Measurements from ENCODE around the gene NETO2. TPM values are rescaled to one million over a fixed set of nuclear protein-coding genes. Genes with fewer than 3 reads are reported as not detected.

NETO2 gene
- total and polyA plus RNA-seq, 2 donors (not counting 3 experiments of a cell fraction or from before 2014, with no cell fraction given), result 18.4 to 24.8 TPM

DNA sequence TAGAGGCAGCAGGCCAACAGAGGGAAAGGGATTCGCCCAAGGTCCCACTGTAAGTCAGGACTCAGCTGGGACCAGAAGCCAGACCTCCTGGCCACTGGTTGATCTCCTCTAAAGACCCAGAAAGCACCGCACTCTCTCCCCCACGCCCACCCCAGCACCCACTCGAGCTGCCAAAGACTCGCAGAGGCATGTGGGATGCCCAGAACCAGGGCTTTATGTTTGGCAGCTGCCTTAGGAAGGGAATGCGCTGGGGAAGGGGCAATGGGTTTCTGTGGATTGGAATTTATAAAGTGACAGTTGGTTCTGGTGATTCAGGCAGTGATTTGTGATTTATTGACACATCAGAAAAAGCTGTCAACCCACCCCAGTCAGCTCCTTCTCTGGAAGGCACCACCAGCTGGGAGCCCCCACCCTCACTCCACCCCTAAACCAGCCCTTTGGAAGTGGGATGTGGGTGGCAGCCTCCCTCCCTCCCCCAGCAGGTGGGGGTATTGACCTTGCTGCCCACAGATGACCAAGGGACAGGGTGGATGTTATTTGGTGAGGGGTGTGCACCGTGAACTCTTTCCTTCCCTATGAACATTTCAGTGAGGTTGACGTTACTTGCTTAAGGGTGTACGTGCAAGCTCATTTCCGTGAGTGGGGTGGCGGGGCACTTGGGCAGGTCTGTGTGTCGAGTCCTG lies 93.7 kb downstream of the NETO2 start:
- dilution Hi-C loops (cut with MboI; ENCODE audit: extremely low pct_ligation_motif_present, low sequenced_read_pairs) (no loop called here), intact Hi-C loops (cut with micrococcal nuclease) (no loop called here)
- no peaks in the 10 kb centered on the region for H4K20me1 ChIP-seq (replicated peaks; ENCODE audit: control insufficient read depth, extremely low read depth, insufficient read depth, low read length)
- no peaks in the 10 kb centered on the region for H3K36me3 ChIP-seq (ENCODE audit: control insufficient read depth in 2 of 2, extremely low read depth in 1 of 2, insufficient read depth in 2 of 2, low read length in 2 of 2)
- TF ChIP-seq JUN (IDR thresholded peaks at IDR 0.05; ENCODE audit: borderline replicate concordance, insufficient read depth, insufficient read length, low read depth) (no peak), MYC (IDR thresholded peaks at IDR 0.05; ENCODE audit: low read depth, low read length) (no peak), FOS (IDR thresholded peaks at IDR 0.05; ENCODE audit: borderline replicate concordance, insufficient read depth, low read length) (no peak), POLR2A (IDR thresholded peaks at IDR 0.05; ENCODE audit: low read depth, low read length) (no peak), GATA2 (IDR thresholded peaks at IDR 0.05; ENCODE audit: insufficient read depth, insufficient read length, low read depth, low read length) (no peak), POLR2AphosphoS5 (IDR thresholded peaks at IDR 0.05; ENCODE audit: insufficient read depth, low read depth, low read length) (no peak), EZH2 (IDR thresholded peaks at IDR 0.05; ENCODE audit: borderline replicate concordance, low read depth, low read length, severe bottlenecking) (no peak)
- TF ChIP-seq, protein P1, sequence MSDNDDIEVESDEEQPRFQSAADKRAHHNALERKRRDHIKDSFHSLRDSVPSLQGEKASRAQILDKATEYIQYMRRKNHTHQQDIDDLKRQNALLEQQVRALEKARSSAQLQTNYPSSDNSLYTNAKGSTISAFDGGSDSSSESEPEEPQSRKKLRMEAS (IDR thresholded peaks at IDR 0.05; ENCODE audit: insufficient read depth, insufficient read length), result no peak
- TF ChIP-seq, protein P2, sequence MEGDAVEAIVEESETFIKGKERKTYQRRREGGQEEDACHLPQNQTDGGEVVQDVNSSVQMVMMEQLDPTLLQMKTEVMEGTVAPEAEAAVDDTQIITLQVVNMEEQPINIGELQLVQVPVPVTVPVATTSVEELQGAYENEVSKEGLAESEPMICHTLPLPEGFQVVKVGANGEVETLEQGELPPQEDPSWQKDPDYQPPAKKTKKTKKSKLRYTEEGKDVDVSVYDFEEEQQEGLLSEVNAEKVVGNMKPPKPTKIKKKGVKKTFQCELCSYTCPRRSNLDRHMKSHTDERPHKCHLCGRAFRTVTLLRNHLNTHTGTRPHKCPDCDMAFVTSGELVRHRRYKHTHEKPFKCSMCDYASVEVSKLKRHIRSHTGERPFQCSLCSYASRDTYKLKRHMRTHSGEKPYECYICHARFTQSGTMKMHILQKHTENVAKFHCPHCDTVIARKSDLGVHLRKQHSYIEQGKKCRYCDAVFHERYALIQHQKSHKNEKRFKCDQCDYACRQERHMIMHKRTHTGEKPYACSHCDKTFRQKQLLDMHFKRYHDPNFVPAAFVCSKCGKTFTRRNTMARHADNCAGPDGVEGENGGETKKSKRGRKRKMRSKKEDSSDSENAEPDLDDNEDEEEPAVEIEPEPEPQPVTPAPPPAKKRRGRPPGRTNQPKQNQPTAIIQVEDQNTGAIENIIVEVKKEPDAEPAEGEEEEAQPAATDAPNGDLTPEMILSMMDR (IDR thresholded peaks at IDR 0.05; ENCODE audit: extremely low read depth in 1 of 2, insufficient read depth in 1 of 2, low read depth in 1 of 2, low read length in 2 of 2), result no peak
- no peak overlapping the region for H3K27ac ChIP-seq (ENCODE audit: insufficient read depth, low read depth, low read length)
- POLR2A ChIA-PET, result no interaction called here
- no peaks in the 10 kb centered on the region for H3K9me3 ChIP-seq (replicated peaks; ENCODE audit: control insufficient read depth, insufficient read depth, low read length)
- H3K4me3 ChIP-seq (replicated peaks in 1 of 3; ENCODE audit: insufficient read depth in 1 of 3, low read depth in 1 of 3, low read length in 3 of 3), result no peak overlapping the region
- peaks cover 0 to 2% of the 10 kb centered on the region in 2 experiments for H3K27me3 ChIP-seq (ENCODE audit: control insufficient read depth in 2 of 2, insufficient read depth in 2 of 2, low read length in 2 of 2)
- CTCF ChIA-PET, result interaction anchor here (0.9 to 1.2 kb wide), 3 partner anchors 12 to 94 kb away, joined by 3 to 5 read pairs (median 3); partner anchors contain the start of gene NETO2
- no peak overlapping the region for H3K9ac ChIP-seq (replicated peaks; ENCODE audit: extremely low read depth, insufficient read depth, low read length)
- BruUV-seq (replicated peaks), result no TSS peak
- H2AFZ ChIP-seq (ENCODE audit: low read depth, low read length), result no peak overlapping the region
- DNase-seq (ENCODE audit: low read depth, low spot score), result no peak
- H3K4me2 ChIP-seq (ENCODE audit: insufficient read depth, low read length), result no peak overlapping the region
- no peaks in the 10 kb centered on the region for H3K4me1 ChIP-seq (ENCODE audit: control insufficient read depth, extremely low read depth, insufficient read depth, low read length)
- no peaks in the 10 kb centered on the region for H3K9me1 ChIP-seq (replicated peaks; ENCODE audit: control insufficient read depth, extremely low read depth, insufficient read depth, low read length)
- no peak for FAIRE-seq
- no peaks in the 10 kb centered on the region for H3K79me2 ChIP-seq (ENCODE audit: control insufficient read depth, insufficient read depth, low read length)

All from endothelial cell of umbilical vein (primary cell).